SK-N-SH treated with all-trans-retinoic acid at 6 μM for 48 hours (cell line): ENCODE results near the gene APCDD1L.

Experiments used
- CREB5 ChIP-seq: fragments of 250-450 bp; sonication (Bioruptor Pico); IDR thresholded peaks from 2 replicates; pipeline ENCODE4 v1.5.1; 2020; ENCODE audit warnings: low read depth, mild to moderate bottlenecking, moderate library complexity
- CSDC2 ChIP-seq: fragments of 250-450 bp; sonication (Bioruptor Pico); IDR thresholded peaks from 2 replicates; pipeline ENCODE4 v1.5.0; 2020; ENCODE audit warnings: mild to moderate bottlenecking, moderate library complexity
- PATZ1 ChIP-seq: fragments of 250-450 bp; sonication (Bioruptor Pico); IDR thresholded peaks from 2 replicates; pipeline ENCODE4 v1.8.0; 2020; ENCODE audit warnings: mild to moderate bottlenecking, moderate library complexity, borderline replicate concordance
- ZC3H10 ChIP-seq: fragments of 250-450 bp; sonication (Bioruptor Pico); IDR thresholded peaks from 2 replicates; pipeline ENCODE4 v1.5.1; 2021; ENCODE audit warnings: mild to moderate bottlenecking, moderate library complexity
- ZFP30 ChIP-seq: fragments of 450-650 bp; formaldehyde crosslinking; IDR thresholded peaks from 2 replicates; pipeline ENCODE4 v1.5.0; 2022; ENCODE audit warnings: mild to moderate bottlenecking, moderate library complexity
- ZNF8 ChIP-seq: fragments of 450-650 bp; formaldehyde crosslinking; IDR thresholded peaks from 2 replicates; pipeline ENCODE4 v1.5.0; 2020; ENCODE audit warnings: mild to moderate bottlenecking, moderate library complexity

GRCh38 chr20:58555078-58555765, 40.0 kb upstream of the APCDD1L start:
- TF ChIP-seq ZFP30, result no peak
- TF ChIP-seq PATZ1 (CRISPR knock-in tag), result no peak
- TF ChIP-seq ZC3H10 (CRISPR knock-in tag), result no peak
- no peak for TF ChIP-seq CREB5 (CRISPR knock-in tag)
- TF ChIP-seq CSDC2 (CRISPR knock-in tag), result no peak
- no peak for TF ChIP-seq ZNF8 (CRISPR knock-in tag)
